NCI-H1092 (cell line): Measurements from ENCODE around the gene CRADD.
"Not testable (repeated sequence)": the region's sequence is repeated elsewhere in the genome, so short reads cannot be mapped to it uniquely, and the experiment has no call there.

Source experiments
- DNase-seq: peaks from one replicate; lab custom pipeline; 2025; lab: John Stamatoyannopoulos, UW

Gene CRADD

GRCh38 chr12:93677195-93678064, at the start of gene CRADD:
TSS of gene CRADD (plus strand) at chr12:93677375.
- peak; percentile 93 for DNase-seq

GRCh38 chr12:93632383-93632782, 44.8 kb upstream of the CRADD start:
- no peak for DNase-seq

GRCh38 chr12:93634416-93634815, 42.8 kb upstream of the CRADD start:
- DNase-seq: no peak

GRCh38 chr12:93636708-93637107, 40.5 kb upstream of the CRADD start:
- no peak for DNase-seq

- no peak for DNase-seq
Observed at GRCh38 chr12:93638095-93638494, 39.1 kb upstream of the CRADD start.

- DNase-seq: no peak
Observed at GRCh38 chr12:93638954-93639353, 38.2 kb upstream of the CRADD start.

- DNase-seq: no peak
Observed at GRCh38 chr12:93639406-93639805, 37.8 kb upstream of the CRADD start.

- not testable (repeated sequence) for DNase-seq
Observed at GRCh38 chr12:93641380-93641779, 35.8 kb upstream of the CRADD start.

GRCh38 chr12:93642751-93643150, 34.4 kb upstream of the CRADD start:
- no peak for DNase-seq

- no peak for DNase-seq
Observed at GRCh38 chr12:93645702-93646101, 31.5 kb upstream of the CRADD start.

GRCh38 chr12:93650626-93651025, 26.5 kb upstream of the CRADD start:
- DNase-seq: no peak

- DNase-seq: no peak
Observed at GRCh38 chr12:93653079-93653478, 24.1 kb upstream of the CRADD start.

GRCh38 chr12:93653712-93654111, 23.5 kb upstream of the CRADD start:
- DNase-seq: no peak

GRCh38 chr12:93654421-93654820, 22.8 kb upstream of the CRADD start:
- DNase-seq: no peak

- no peak for DNase-seq
Observed at GRCh38 chr12:93657071-93657470, 20.1 kb upstream of the CRADD start.

- no peak for DNase-seq
Observed at GRCh38 chr12:93661021-93661420, 16.2 kb upstream of the CRADD start.

GRCh38 chr12:93663006-93663728, 14.0 kb upstream of the CRADD start:
- DNase-seq: no peak

- DNase-seq: no peak
Observed at GRCh38 chr12:93663729-93664084, 13.5 kb upstream of the CRADD start.

GRCh38 chr12:93664573-93665138, 12.5 kb upstream of the CRADD start:
- no peak for DNase-seq

GRCh38 chr12:93667672-93668071, 9.5 kb upstream of the CRADD start:
- DNase-seq: no peak

GRCh38 chr12:93668919-93669418, 8.2 kb upstream of the CRADD start:
- no peak for DNase-seq

- DNase-seq: no peak
Observed at GRCh38 chr12:93669452-93669851, 7.7 kb upstream of the CRADD start.

- no peak for DNase-seq
Observed at GRCh38 chr12:93670104-93670503, 7.1 kb upstream of the CRADD start.
